ENCODE results near the gene COL4A2.
A peak's percentile ranks its signal among the peaks of the same experiment; 100 is the strongest.
"Not testable (repeated sequence)": the region's sequence is repeated elsewhere in the genome, so short reads cannot be mapped to it uniquely, and the experiment has no call there.

COL4A2 gene

DNA sequence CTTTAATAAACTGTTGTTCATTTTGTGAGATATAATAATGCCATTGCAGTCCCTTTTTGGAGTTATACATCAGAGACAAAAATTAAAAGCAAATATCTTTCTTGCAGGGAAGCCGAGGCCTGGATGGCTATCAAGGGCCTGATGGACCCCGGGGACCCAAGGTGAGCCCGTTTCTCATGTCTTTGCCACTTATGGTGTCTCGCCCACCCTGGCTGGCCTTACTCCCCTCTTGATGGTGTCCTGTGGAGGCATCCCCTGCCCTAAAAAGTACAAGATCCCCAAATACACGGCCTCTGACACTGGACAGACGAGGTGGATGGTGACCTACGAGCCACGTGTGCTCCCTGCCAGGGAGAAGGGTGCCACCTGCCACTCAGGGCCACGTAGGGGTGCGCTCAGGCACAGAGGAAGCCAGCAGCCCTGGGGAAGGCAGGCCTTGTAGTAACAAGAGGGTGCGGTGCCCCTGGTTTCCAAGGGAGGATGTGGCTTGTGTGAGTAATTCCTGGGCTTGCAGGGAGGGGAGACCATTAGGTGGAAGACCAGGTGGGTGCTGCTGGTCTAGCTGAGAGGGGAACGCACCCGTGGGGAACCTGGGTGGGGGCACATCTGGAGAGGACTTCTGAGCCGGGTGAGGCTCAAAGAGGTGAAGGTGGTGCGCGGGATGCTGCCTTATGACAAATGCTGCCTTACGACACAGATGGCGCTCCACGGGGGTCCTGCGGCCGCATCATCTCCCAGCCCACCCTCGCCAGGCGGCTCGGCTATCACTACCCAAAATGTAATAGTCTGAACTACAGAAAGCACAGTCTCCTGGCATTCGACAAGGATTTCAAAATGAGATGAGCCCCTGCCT, 138.9 kb downstream of the COL4A2 start:
- DNase-seq, result no peak

GRCh38 chr13:110446575-110446890, 139.4 kb downstream of the COL4A2 start:
- DNase-seq, result no peak

GRCh38 chr13:110447058-110447511, 140.0 kb downstream of the COL4A2 start:
- DNase-seq, result no peak

GRCh38 chr13:110447801-110448200, 140.7 kb downstream of the COL4A2 start:
- no peak for DNase-seq

GRCh38 chr13:110448230-110448629, 141.1 kb downstream of the COL4A2 start:
- DNase-seq, result no peak

DNA sequence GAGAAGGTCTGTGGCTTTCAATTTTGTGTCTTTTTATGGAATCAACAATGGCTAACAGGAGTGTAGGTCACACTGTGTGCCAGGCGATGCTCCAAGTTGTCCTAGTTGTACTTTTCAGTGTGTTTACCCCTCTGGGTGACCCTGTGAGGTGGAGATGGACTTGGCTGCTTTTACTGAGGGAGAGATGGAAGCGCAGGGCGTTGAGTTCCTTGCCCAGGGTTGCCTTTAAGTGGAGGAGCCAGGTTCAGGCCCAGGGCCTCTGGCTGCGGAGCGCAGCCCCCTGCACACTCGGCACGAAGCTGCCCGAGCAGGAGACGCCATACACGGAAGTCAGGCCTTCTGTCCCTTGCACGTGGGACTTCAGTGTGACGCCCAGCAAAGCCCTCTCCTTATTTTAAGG, 141.6 kb downstream of the COL4A2 start:
- DNase-seq, result no peak

DNA sequence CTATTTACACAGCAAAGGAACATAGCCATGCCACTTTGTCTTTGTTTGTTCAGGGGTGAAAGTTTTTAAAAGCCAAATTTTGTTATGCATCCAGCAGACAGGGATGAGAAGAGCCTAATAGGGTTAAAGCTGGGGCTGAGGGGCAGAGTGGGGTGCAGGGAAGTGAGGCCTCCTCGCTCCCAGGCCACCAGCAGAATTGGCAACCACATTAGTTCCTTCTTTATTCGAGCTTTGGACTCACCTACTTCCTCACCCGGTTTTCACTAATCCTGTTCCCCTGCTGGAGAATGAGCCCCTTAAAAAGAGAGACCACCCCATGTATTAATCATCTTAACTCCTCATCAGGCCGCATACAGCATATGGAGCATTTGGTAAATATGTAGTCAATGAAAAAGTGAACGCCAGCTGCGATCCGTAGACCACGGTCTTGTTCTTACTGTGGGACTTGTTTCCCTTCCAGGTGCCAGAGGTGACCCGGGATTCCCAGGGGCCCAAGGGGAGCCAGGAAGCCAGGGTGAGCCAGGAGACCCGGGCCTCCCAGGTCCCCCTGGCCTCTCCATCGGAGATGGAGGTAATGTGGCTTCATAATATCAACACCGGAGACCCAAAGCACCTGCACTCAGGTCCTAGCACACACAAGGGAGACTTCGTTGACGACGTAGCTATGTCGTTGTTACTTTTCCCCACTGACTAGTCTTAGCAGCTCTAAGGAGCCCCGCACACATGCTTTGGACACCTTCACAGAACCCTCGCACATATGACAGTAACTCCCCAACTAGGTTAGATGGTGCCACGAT, 142.3 kb downstream of the COL4A2 start:
- no peak for DNase-seq

DNA sequence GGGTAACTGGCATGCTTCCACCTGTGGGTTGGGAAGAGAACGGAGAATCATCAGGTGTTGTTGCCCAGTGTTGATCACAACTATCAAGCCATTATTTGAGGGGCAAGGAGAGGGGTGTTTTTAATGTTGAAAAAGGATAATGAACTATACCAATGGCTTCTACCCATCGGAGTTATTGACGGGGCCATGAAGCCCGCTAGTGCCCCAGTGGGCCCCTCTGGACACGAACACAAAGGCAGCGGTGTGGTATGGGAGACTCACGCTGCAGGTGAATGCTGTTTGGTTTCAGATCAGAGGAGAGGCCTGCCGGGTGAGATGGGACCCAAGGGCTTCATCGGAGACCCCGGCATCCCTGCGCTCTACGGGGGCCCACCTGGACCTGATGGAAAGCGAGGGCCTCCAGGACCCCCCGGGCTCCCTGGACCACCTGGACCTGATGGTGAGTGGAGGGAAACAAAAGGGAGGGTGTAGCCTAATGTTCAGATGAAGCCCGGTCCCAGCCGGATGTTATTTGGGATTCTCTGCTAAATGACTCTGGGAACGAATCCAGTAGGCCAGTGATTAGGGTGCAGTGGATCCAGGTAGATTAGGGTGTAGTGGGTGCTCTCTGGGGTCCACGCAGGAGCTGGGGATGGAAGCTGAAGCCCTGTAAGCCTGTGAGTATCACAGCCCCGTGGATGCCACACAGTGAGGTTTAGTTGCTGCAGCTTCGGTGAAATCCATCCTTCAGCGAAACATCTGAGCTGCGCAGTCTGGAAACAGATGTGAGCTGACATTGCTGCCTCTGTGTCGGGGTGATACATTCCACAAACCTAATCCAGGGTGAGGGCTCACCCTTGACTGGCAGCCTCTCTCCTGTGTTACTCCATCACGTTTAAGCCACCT, 143.2 kb downstream of the COL4A2 start:
- DNase-seq, result no peak

- DNase-seq, result no peak
Measured at GRCh38 chr13:110450941-110451730, 144.1 kb downstream of the COL4A2 start.

DNA sequence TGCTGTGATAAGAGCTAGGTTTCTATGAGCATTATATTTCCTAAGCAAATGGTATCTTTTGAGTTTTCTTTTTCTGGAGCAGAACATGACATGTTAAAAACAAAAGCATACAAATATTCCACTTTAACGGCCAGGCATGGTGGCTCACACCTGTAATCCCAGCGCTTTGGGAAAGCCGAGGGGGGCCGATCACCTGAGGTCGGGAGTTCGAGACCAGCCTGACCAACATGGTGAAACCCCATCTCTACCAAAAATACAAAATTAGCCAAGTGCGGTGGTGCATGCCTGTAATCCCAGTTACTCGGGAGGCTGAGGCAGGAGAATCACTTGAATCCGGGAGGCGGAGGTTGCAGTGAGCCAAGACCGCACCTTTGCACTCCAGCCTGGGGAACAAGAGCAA, 146.0 kb downstream of the COL4A2 start:
- DNase-seq, result not testable (repeated sequence)

DNA sequence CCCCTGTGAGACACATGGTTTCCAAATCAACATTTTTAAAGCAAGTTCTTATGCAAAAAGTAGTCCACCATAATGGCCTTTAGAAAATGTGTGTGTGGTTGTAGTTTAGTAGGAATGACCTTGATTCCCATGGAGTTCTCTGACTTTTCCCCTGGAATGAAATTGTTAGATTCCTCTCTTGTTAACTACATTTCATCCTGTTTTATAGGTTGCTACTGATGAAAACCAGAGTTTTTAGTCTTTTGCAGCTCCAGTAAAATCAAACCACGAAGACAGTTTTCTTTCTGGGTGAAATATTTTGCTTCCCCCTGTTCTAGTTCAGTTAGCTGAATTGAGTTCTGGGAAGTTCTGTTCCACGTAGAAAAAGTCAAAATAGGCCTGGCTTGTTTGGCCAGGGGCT, 146.7 kb downstream of the COL4A2 start:
- DNase-seq, result no peak

DNA sequence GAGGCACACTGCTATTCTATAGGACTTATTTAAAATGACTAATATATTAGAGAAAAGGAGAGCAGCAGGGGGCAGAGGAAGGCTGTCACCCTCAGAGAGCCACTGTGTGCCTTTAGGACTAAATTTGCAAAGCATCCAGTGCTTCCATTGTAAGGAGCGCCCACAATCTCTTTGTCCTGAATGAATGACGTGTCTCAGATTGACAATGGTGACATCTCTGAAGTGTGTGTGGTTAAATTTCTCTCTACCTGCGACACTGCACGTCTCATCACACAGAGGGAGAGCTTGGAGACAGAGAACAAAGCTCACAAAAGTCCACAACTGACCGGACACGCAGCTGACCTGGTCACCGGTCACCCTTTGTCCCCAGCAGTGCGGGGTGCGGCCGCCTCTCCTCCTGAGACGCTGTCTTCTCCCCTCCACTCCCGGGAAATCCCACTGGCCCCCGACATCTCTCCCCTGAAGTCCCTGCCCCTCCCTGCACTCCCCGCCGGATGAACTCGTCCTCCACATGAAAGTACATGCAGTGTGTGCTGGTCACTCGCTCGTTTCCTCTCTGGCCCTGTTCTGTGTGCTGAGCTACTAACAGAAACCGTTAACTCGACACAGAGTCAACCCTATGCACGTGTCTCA, 147.3 kb downstream of the COL4A2 start:
- DNase-seq, result no peak

DNA sequence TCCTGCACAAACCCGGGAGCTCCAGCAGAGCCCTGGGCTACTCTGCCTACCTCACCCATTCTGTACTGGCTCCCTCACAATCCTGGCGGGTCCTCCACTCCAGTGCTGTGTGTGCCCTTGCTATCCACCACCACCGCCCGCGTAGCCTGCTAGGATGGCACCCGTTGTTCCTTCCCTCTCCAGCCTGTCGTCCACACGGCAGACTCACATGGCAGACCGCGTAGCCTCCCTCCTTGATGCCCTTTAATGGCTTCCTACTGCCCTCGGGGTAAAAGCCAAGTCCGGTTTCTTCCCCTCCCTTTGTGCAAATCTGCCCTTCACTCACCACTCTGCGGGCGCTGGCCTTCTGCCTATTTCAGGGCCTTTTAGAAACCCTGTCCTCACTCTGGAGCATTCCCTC, 147.9 kb downstream of the COL4A2 start:
- no peak for DNase-seq

- no peak for DNase-seq
Measured at GRCh38 chr13:110455444-110455843, 148.4 kb downstream of the COL4A2 start.

GRCh38 chr13:110455941-110456340, 148.9 kb downstream of the COL4A2 start:
- peak; percentile 10 for DNase-seq

- no peak for DNase-seq
Measured at GRCh38 chr13:110456550-110456949, 149.5 kb downstream of the COL4A2 start.

DNA sequence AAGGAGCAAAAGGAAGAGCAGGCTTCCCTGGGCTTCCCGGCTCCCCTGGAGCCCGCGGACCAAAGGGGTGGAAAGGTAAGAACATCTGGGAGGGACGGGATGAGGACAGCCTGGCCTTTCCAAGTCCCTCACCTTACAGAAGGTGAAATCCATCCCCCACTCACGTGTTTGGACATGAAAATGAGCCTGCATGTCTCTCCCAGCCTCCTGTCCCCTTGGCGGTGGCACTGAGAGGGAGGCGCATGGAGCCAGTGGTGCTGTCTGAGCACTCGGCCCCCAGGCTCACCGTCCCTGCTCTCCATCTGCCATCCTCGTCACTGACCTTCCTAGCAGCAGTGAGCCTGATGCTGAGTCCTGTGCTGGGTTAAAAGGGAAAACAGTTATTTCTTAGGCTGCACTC, 150.3 kb downstream of the COL4A2 start:
- no peak for DNase-seq

- DNase-seq, result no peak
Measured at GRCh38 chr13:110458017-110458416, 150.9 kb downstream of the COL4A2 start.

GRCh38 chr13:110458594-110459365, 151.7 kb downstream of the COL4A2 start:
- DNase-seq, result no peak

- no peak for DNase-seq
Measured at GRCh38 chr13:110462091-110462490, 155.0 kb downstream of the COL4A2 start.

DNA sequence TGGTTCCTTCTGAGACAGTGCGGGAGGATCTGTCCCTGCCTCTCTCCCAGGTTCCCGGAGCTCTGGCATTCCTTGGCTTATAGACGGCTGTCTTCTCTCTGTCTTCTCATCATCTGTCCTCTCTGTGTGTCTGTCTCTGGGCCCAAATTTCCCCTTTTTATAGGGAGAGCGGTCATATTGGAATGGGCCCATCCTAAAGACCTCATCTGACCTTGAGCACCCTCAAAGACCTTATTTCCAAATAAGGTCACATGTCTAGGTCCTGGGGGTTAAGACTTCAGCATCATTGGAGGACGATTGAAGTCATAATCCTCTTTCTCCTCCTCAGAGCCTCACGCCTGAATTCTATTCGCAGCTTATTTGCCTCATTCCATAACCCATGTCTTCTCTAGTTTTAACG, 156.1 kb downstream of the COL4A2 start:
- DNase-seq, result no peak
